Activated T-helper 1 cell treated with anti-CD3 and anti-CD28 coated beads, Interleukin-2, amount 50 U/mL, for 16 hours (primary cell): ENCODE measurements around the gene MAPK8IP1.
"Not testable (repeated sequence)": the region's sequence is repeated elsewhere in the genome, so short reads cannot be mapped to it uniquely, and the experiment has no call there.

Experiments used
- DNase-seq, 2 donors: peaks; one replicate each; pipeline ENCODE4 v3.0.0-alpha.2; 2020; ENCODE audit warnings: low read depth in 1 of 2, low spot score in 1 of 2

Gene MAPK8IP1

GRCh38 chr11:45885274-45885920 lies at the start of gene MAPK8IP1:
Gene MAPK8IP1, plus strand, starts transcription at chr11:45885651. Its CDS starts 170 bp downstream, at chr11:45885821.
- peak; percentile 13 to 38 for DNase-seq

DNA sequence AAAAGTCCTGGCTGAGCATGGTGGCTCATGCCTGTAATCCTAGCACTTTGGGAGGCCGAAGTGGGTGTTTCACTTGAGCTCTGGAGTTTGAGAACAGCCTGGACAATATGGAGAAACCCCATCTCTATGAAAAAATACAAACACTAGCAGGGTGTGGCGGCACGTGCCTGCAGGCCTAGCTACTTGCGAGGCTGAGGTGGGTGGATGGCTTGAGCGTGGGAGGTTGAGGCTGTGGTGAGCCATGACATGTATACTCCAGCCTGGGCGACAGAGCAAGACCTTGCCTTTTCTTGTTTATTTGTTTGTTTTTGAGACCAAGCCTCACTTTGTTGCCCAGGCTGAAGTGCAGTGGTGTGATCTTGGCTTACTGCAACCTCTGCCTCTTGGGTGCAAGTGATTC lies 46.2 kb upstream of the MAPK8IP1 start:
- DNase-seq = no peak

- not testable (repeated sequence) for DNase-seq
Measured at GRCh38 chr11:45840251-45840650, 45.2 kb upstream of the MAPK8IP1 start.

- peak; percentile 73 to 79 for DNase-seq
Measured at GRCh38 chr11:45843158-45843924, 42.1 kb upstream of the MAPK8IP1 start.

GRCh38 chr11:45844822-45845578 lies 40.5 kb upstream of the MAPK8IP1 start:
- DNase-seq = no peak

DNA sequence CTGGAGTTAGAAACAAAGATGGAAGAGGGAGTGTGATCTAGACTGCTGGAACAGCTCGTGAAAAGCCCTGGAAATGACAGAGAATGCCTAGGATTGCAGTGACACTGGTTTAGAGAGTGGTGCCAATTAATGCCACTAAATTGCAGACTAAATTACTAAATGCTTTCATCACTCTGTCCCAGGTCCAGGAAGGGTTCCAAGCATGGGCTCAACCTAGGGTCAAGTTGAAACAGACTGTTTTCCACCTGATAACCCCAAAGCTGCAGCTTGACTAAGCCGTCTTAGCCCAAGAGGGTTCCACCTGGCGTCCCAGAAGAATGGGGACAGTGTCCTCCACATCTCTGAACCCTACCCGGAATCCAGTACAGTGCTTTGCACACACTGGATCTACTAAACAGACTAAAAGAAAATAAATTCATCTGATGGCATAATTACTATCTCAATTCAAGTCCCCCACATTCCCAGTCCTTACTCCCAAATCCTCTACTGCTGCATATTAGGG lies 39.2 kb upstream of the MAPK8IP1 start:
- DNase-seq = no peak

DNA sequence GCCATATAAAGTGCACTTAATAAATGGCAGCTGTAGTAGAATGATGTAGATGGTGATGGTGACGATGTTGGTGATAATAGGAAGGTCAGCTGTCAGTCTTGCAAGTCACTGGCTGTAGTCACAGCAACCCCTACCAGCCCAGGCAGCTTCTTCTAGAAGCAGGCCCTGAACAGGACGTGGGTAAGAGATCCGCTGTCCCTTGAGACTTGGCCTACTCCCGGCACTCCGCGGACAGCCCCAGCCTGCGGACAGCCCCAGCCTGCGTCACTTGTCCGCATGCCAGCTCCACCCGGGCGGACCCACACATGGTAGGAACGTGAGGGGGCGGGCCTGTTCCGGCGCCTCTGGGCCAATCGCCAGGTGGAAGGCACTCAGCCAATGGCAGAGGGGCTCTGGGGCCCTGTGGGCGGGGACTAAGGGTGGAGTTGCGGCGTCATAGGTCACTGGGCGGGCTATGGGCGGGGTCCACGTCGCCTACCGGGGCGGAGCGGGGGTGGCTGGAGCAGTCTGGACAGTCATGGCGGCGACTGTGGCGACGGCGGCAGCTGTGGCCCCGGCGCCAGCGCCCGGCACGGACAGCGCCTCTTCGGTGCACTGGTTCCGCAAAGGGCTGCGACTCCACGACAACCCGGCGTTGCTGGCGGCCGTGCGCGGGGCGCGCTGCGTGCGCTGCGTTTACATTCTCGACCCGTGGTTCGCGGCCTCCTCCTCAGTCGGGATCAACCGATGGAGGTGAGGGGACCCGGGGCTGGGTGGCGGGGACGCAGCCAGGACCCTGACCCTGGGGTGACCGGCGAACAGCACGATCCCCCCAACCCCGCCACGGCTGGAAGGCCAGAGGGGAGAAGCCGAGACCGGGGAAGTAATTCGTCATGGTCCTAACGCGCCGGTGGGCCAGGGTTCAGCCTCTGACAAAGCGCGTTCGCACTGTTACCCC lies 38.2 kb upstream of the MAPK8IP1 start, which contains the start of gene CRY2:
Gene CRY2 (plus strand): TSS at position 502 of the 937 bp plus-strand sequence. CDS start 16 bp downstream, at position 518.
- peak; percentile 97 to 98 for DNase-seq

DNA sequence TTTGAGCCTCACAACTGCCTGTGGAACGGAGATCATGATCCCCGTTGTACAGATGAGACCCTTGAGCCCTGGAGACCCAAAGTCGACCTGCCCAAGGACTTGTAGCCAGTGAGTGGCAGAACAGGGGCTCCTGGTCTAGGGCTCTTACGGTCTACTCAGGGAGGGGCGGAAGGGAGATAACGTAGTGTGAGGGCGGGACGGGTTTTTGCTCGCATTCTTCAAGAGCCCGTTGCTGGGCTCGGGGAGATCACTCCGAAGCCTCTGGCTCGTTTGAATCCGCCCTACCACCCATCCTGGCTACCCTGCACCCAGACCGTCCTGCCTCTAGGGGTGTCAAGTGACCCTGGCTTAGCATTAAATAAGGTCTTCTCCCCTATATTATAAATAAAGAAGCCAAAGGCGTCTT lies 37.5 kb upstream of the MAPK8IP1 start:
- peak in 1 of 2 donors; percentile 5 for DNase-seq

GRCh38 chr11:45848654-45849081 lies 36.8 kb upstream of the MAPK8IP1 start:
- no peak for DNase-seq

DNA sequence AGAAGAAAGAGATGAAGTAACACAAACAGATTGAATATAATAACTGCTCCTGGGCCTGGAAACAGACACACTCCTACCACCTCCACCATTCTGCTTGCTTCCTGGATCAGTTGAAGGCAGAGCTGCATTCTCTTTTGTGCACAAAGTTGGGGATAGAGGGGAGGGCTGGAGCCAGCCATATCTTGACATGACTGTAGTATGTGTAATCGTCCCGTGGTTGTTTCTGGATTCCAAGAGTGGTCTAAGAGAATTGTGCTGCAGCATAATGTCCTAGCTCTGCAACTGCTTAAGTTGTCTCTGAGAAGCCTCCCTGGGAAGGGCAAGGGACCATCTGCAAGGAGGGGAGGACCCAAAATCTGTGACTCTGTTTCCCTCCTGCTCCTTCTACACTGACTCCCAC lies 35.0 kb upstream of the MAPK8IP1 start:
- no peak for DNase-seq

DNA sequence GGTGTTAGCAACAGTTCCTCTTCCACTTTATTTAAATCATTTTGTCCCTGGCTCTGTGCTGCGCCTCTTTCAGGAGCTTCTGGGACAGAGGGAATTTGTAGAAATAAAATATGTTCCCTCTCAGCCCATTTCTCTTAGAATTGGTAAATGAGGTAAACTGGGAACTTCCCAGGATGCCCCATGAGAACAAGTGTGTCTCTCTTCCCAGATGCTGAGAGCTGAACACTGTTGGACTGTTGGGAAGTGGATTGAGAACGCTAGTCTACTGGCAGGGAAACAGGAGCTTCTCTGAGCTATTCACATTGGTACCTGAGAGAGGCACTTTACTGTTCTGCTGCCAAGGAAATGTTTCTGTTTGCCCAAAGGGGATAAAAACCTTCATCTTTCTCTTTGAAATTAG lies 34.2 kb upstream of the MAPK8IP1 start:
- DNase-seq = no peak

GRCh38 chr11:45852018-45852711 lies 33.3 kb upstream of the MAPK8IP1 start:
- DNase-seq = no peak

- no peak for DNase-seq
Measured at GRCh38 chr11:45852712-45853101, 32.7 kb upstream of the MAPK8IP1 start.

DNA sequence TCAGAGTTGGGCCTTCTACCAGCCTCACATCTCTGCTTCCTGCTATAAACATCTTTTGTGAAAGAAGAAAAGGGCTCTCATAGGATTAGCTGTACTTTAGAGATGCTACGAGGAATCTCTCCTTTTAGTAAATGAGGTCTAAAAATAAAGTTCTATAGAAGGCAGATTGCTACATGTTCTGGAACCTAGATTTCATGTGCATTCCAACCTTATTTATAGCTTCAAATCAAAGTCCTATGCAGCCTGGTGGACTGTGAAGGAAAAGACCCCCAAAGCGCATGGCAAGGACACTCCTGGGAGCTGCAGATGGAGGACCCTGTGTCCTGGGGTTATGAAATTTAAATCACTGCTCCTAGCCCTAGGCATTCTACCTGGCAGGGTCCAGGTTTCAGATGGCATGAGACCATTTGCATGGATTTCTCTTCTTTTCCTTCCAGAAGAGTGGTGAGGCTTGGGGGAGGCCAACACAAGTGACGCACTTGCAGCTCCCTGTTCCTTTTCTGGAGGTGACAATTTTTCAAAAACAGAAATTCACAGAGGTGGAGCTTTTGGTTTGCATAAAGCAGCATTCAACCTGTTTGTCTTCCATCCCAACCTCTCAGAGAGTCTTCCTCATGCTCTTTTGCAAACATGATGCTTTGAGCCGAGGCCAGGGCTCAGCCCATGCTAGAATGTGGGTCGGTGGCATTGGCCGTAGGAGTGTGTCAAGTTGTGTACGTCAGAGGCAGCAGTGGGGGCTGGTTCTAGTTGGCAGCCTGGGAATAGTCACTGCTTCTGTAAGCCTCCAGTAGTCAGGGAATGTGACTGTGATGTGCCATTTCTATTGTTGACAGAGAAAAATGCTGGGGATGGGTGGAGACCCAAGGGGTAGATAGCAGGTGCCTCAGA lies 31.9 kb upstream of the MAPK8IP1 start:
- DNase-seq = no peak

GRCh38 chr11:45855308-45855707 lies 30.1 kb upstream of the MAPK8IP1 start:
- no peak for DNase-seq

- DNase-seq = no peak
Measured at GRCh38 chr11:45856044-45856468, 29.4 kb upstream of the MAPK8IP1 start.

- no peak for DNase-seq
Measured at GRCh38 chr11:45857961-45858474, 27.4 kb upstream of the MAPK8IP1 start.

DNA sequence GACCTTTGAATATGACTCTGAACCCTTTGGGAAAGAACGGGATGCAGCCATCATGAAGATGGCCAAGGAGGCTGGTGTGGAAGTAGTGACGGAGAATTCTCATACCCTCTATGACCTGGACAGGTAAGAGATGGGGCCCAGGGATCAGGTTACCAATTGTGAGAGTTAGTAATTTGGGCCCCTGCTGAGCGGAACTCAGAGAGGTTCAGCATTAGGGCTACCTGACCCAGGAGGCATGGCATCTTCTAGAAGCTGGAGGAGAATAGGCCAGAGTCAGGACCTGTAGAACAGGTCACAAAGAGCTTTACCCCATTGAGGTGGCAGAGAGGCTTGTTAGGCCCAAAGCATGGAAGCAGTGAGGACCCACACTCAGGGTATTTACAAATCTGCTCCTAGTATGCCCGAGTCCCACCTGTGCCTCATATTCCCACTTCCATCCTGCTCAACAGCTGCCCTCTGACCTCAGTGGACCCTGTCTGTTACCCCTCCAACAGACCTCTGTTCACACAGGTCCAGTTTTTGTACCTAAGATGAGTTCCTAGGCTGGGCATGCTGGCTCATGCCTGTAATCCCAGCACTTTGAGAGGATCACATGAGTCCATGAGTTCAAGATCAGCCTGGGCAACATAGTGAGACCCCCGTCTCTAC lies 26.6 kb upstream of the MAPK8IP1 start:
- no peak for DNase-seq
